SK-N-SH (cell line): ENCODE measurements around the gene LMF1. TPM values are rescaled to one million over a fixed set of nuclear protein-coding genes. Genes with fewer than 3 reads are reported as not detected.

Source experiments
- CTCF ChIA-PET: fragments of 300-600, 350-600 bp; formaldehyde crosslinking; extraction: SDS; loops from one replicate; lab custom pipeline; 2021; lab: Yijun Ruan, JAX
- POLR2A ChIA-PET: fragments of 350-600 bp; sonication (Branson Sonifier 250); formaldehyde crosslinking; extraction: SDS; loops from one replicate; lab custom pipeline; 2020; ENCODE audit warnings: antibody characterized with exemption, inconsistent platforms; lab: Yijun Ruan, JAX
- DNase-seq: peaks from one replicate; pipeline ENCODE4 v3.0.0; 2012
- H2AFZ ChIP-seq: fragments of 200-600 bp; sonication (generic); 2 replicates; pipeline ENCODE4 v1.8.1; 2016; ENCODE audit warnings: antibody characterized with exemption, mild to moderate bottlenecking, low read depth
- H3F3A ChIP-seq: fragments of 200-600 bp; sonication (generic); replicated peaks from 2 replicates; pipeline ENCODE3; 2016; ENCODE audit warnings: antibody characterized with exemption, mild to moderate bottlenecking; ENCODE audit not compliant: insufficient read depth
- H3K27ac ChIP-seq, 2 experiments: fragments of 200-500 bp in 1 of 2; fragments of 200-600 bp in 1 of 2; sonication (Bioruptor generic) in 1 of 2; sonication (generic), shearing (Covaris generic) in 1 of 2; 2 replicates each; pipeline versions ENCODE4 v1.5.1 to v1.6.1; 2014 to 2016; ENCODE audit warnings: low read depth in 2 of 2, inconsistent platforms in 1 of 2, low read length in 1 of 2, mild to moderate bottlenecking in 1 of 2, mixed read lengths in 1 of 2
- H3K27me3 ChIP-seq: fragments of 200-600 bp; sonication (generic), shearing (Covaris generic); 2 replicates; pipeline ENCODE4 v1.6.1; 2016; ENCODE audit warnings: mixed run types; ENCODE audit not compliant: insufficient read depth
- H3K36me3 ChIP-seq, 2 experiments: fragments of 200-500 bp in 1 of 2; fragments of 200-600 bp in 1 of 2; sonication (Bioruptor generic) in 1 of 2; sonication (generic) in 1 of 2; replicated peaks in 1 of 2; 2 replicates each; pipeline versions ENCODE3 to v1.5.1; 2014 to 2016; ENCODE audit warnings: low read length in 1 of 2, mild to moderate bottlenecking in 1 of 2; ENCODE audit not compliant: insufficient read depth in 2 of 2, control insufficient read depth in 1 of 2
- H3K4me1 ChIP-seq, 2 experiments: fragments of 200-500 bp in 1 of 2; fragments of 200-600 bp in 1 of 2; sonication (Bioruptor generic) in 1 of 2; sonication (generic), shearing (Covaris generic) in 1 of 2; 2 replicates each; pipeline versions ENCODE4 v1.5.1 to v1.6.1; 2014 to 2016; ENCODE audit warnings: low read depth in 1 of 2, low read length in 1 of 2, mixed run types in 1 of 2; ENCODE audit not compliant: insufficient read depth in 2 of 2, control insufficient read depth in 1 of 2
- H3K4me2 ChIP-seq: fragments of 200-600 bp; sonication (generic), shearing (Covaris generic); 2 replicates; pipeline ENCODE4 v1.6.1; 2017; ENCODE audit warnings: mixed run types
- H3K4me3 ChIP-seq, 2 experiments: fragments of 200-500 bp in 1 of 2; fragments of 200-600 bp in 1 of 2; sonication (Bioruptor generic) in 1 of 2; sonication (generic), shearing (Covaris generic) in 1 of 2; 2 replicates each; pipeline versions ENCODE4 v1.5.1 to v1.8.1; 2014 to 2016; ENCODE audit warnings: low read depth in 2 of 2, inconsistent platforms in 1 of 2, low read length in 1 of 2, mild to moderate bottlenecking in 1 of 2, mixed read lengths in 1 of 2, moderate library complexity in 1 of 2
- H3K79me2 ChIP-seq: fragments of 200-600 bp; sonication (generic); 2 replicates; pipeline ENCODE4 v1.8.1; 2017; ENCODE audit warnings: mild to moderate bottlenecking; ENCODE audit not compliant: insufficient read depth
- H3K9ac ChIP-seq: fragments of 200-600 bp; sonication (generic); 2 replicates; pipeline ENCODE4 v1.6.1; 2017; ENCODE audit warnings: mixed run types
- H3K9me2 ChIP-seq: fragments of 200-600 bp; sonication (generic); 2 replicates; pipeline ENCODE4 v1.6.1; 2017; ENCODE audit warnings: mixed run types
- H3K9me3 ChIP-seq: fragments of 200-600 bp; sonication (generic); 2 replicates; pipeline ENCODE4 v1.6.1; 2017; ENCODE audit warnings: mixed run types, mild to moderate bottlenecking, moderate library complexity
- H4K20me1 ChIP-seq: fragments of 200-600 bp; sonication (generic); 2 replicates; pipeline ENCODE4 v1.6.1; 2017; ENCODE audit warnings: mild to moderate bottlenecking, mixed run types; ENCODE audit not compliant: insufficient read depth
- ELF1 ChIP-seq: IDR thresholded peaks from 2 replicates; pipeline ENCODE4 v1.4.0; 2012
- EP300 ChIP-seq, 2 experiments: IDR thresholded peaks; 2 replicates each; pipeline versions ENCODE4 v1.4.0 to v1.6.1; 2012; ENCODE audit warnings: borderline replicate concordance in 1 of 2, low read depth in 1 of 2, low read length in 1 of 2
- GATA2 ChIP-seq: sonication (generic); formaldehyde crosslinking; IDR thresholded peaks from 2 replicates; pipeline ENCODE4 v1.5.0; 2020; ENCODE audit warnings: mild to moderate bottlenecking, missing genetic modification reagents
- JUND ChIP-seq: IDR thresholded peaks from 2 replicates; pipeline ENCODE4 v1.4.0; 2012
- MEF2A ChIP-seq: IDR thresholded peaks from 2 replicates; pipeline ENCODE4 v1.4.0; 2012; ENCODE audit warnings: low read depth, borderline replicate concordance
- NFIC ChIP-seq: IDR thresholded peaks from 2 replicates; pipeline ENCODE4 v1.4.0; 2012; ENCODE audit warnings: borderline replicate concordance
- RCOR1 ChIP-seq: fragments of 150-350 bp; IDR thresholded peaks from 2 replicates; pipeline ENCODE4 v1.6.1; 2017; ENCODE audit warnings: antibody characterized with exemption, low read length
- RFX5 ChIP-seq: IDR thresholded peaks from 2 replicates; pipeline ENCODE4 v1.6.1; 2012; ENCODE audit warnings: mild to moderate bottlenecking, improper control_type of control experiment, low read length
- WGBS: methylation state at CpG from one replicate; pipeline ENCODE4 v1.1.6; 2017; ENCODE audit warnings: low lambda C conversion rate; 5-methylcytosine and 5-hydroxymethylcytosine counted together
- polyA plus RNA-seq, 3 experiments: library from polyadenylated mRNA; depleted of rRNA; stranded (reverse); fragments of >200 nt; gene quantifications; 2 replicates each; pipeline ENCODE4 v1.2.3, GENCODE V29; 2012
- TF ChIP-seq, protein P1 (sequence below): fragments of 150-350 bp; IDR thresholded peaks from 2 replicates; pipeline ENCODE4 v1.6.1; 2017; ENCODE audit warnings: antibody characterized with exemption, low read length, low read depth, borderline replicate concordance
- TF ChIP-seq, protein P2 (sequence below): IDR thresholded peaks from 2 replicates; pipeline ENCODE4 v1.6.1; 2012; ENCODE audit warnings: mild to moderate bottlenecking, low read depth, low read length, moderate library complexity

The LMF1 gene
- polyA plus RNA-seq, 1 of the 3 experiments (the other 2 are of a cell fraction), result 5.7 TPM

DNA sequence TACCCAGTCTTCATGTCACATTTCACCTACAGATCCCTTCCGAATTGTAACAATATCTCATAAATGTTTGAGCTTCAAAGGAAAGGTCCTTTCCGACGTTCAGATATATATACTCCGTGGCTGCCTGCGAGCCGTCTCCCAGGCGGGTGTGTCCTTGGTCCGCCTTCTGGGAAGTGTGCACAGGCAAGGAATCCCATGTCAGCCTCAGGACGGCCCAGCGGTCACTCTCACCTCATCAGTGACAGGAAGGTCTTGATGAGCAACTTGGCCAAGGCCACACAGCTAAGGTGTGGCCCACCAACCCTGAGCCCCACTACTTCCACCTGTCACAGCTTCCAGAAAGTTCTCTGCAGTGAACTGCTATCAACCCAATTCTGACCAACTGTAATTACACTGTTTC, 4.3 kb downstream of the LMF1 start:
- Histone ChIP-seq H3K4me3 (no peak overlapping the region), H3K9me2 (no peaks in the 10 kb centered on the region)
- CTCF ChIA-PET, result no interaction called here

GRCh38 chr16:966035-966434, 4.7 kb downstream of the LMF1 start:
- no peak for TF ChIP-seq GATA2
- ChIA-PET POLR2A (no interaction called here), CTCF (no interaction called here)

More for the DNA sequence above, 4.3 kb downstream of the LMF1 start:
- DNase-seq, result no peak
- peaks cover 6 to 11% of the 10 kb centered on the region in 2 experiments; a peak in 2 of 4 replicates for H3K4me1 ChIP-seq
- H3K36me3 ChIP-seq, result peaks cover 5 to 11% of the 10 kb centered on the region in 2 experiments
- no peak overlapping the region for H3K4me2 ChIP-seq
- 97% methylated on average over 10 of the region's 10 CpGs for WGBS
- no peak overlapping the region for H2AFZ ChIP-seq
- H3K79me2 ChIP-seq, result peaks cover 5% of the 10 kb centered on the region; the same call in 1 of the 2 replicates
- TF ChIP-seq, protein P1, sequence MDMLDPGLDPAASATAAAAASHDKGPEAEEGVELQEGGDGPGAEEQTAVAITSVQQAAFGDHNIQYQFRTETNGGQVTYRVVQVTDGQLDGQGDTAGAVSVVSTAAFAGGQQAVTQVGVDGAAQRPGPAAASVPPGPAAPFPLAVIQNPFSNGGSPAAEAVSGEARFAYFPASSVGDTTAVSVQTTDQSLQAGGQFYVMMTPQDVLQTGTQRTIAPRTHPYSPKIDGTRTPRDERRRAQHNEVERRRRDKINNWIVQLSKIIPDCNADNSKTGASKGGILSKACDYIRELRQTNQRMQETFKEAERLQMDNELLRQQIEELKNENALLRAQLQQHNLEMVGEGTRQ, result no peak
- TF ChIP-seq RCOR1, result no peak
- TF ChIP-seq EP300 (IDR thresholded peaks at IDR 0.05; ENCODE audit: borderline replicate concordance in 1 of 2, low read depth in 1 of 2, low read length in 1 of 2), result no peak
- no peak for TF ChIP-seq ELF1
- no peak for TF ChIP-seq NFIC
- TF ChIP-seq MEF2A, result no peak
- no peak for TF ChIP-seq JUND
- TF ChIP-seq, protein P2, sequence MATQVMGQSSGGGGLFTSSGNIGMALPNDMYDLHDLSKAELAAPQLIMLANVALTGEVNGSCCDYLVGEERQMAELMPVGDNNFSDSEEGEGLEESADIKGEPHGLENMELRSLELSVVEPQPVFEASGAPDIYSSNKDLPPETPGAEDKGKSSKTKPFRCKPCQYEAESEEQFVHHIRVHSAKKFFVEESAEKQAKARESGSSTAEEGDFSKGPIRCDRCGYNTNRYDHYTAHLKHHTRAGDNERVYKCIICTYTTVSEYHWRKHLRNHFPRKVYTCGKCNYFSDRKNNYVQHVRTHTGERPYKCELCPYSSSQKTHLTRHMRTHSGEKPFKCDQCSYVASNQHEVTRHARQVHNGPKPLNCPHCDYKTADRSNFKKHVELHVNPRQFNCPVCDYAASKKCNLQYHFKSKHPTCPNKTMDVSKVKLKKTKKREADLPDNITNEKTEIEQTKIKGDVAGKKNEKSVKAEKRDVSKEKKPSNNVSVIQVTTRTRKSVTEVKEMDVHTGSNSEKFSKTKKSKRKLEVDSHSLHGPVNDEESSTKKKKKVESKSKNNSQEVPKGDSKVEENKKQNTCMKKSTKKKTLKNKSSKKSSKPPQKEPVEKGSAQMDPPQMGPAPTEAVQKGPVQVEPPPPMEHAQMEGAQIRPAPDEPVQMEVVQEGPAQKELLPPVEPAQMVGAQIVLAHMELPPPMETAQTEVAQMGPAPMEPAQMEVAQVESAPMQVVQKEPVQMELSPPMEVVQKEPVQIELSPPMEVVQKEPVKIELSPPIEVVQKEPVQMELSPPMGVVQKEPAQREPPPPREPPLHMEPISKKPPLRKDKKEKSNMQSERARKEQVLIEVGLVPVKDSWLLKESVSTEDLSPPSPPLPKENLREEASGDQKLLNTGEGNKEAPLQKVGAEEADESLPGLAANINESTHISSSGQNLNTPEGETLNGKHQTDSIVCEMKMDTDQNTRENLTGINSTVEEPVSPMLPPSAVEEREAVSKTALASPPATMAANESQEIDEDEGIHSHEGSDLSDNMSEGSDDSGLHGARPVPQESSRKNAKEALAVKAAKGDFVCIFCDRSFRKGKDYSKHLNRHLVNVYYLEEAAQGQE, result no peak
- TF ChIP-seq RFX5, result no peak
- TF ChIP-seq, all 33 proteins: peak for 0
- peaks cover 4% of the 10 kb centered on the region; the same call in 1 of the 2 replicates for H3K27me3 ChIP-seq
- H3K9me3 ChIP-seq, result no peaks in the 10 kb centered on the region
- no peaks in the 10 kb centered on the region for H3F3A ChIP-seq
- H3K9ac ChIP-seq, result no peak overlapping the region
- POLR2A ChIA-PET, result no interaction called here
- H4K20me1 ChIP-seq, result no peaks in the 10 kb centered on the region
- no peak overlapping the region for H3K27ac ChIP-seq

More at GRCh38 chr16:966035-966434, 4.7 kb downstream of the LMF1 start:
- Histone ChIP-seq H3K4me2 (no peak overlapping the region), H3K27me3 (no peaks in the 10 kb centered on the region; the same call in 1 of the 2 replicates), H3K79me2 (peaks cover 5% of the 10 kb centered on the region; the same call in 1 of the 2 replicates), H3K36me3 (peaks cover 5 to 11% of the 10 kb centered on the region in 2 experiments), H3F3A (no peaks in the 10 kb centered on the region), H3K9me3 (no peaks in the 10 kb centered on the region), H3K9ac (no peak overlapping the region), H3K9me2 (no peaks in the 10 kb centered on the region), H4K20me1 (no peaks in the 10 kb centered on the region), H3K4me1 (peaks cover 6 to 8% of the 10 kb centered on the region in 2 experiments; a peak in 2 of 4 replicates), H2AFZ (no peak overlapping the region), H3K4me3 (no peak overlapping the region), H3K27ac (no peak overlapping the region)
- WGBS, result 96% methylated on average over 11 of the region's 18 CpGs
- no peak for DNase-seq
